ENCODE results near the gene CPD. TPM values are rescaled to one million over a fixed set of nuclear protein-coding genes. Genes with fewer than 3 reads are reported as not detected.
"Not testable (repeated sequence)": the region's sequence is repeated elsewhere in the genome, so short reads cannot be mapped to it uniquely, and the experiment has no call there.

Gene CPD
- total RNA-seq, 3 donors from 2014 or later (not counting 1 experiment from before 2014, with no cell fraction given) = 67.3 to 94.5 (median 85.9) TPM

GRCh38 chr17:30412008-30412496, 33.3 kb downstream of the CPD start:
- H3K4me3 Mint-ChIP-seq, H3K27ac Mint-ChIP-seq: not testable (repeated sequence)

GRCh38 chr17:30413109-30413508, 34.4 kb downstream of the CPD start:
- intact Hi-C loops (cut with micrococcal nuclease) = no loop called here
- ATAC-seq = no peak

More at GRCh38 chr17:30412008-30412496, 33.3 kb downstream of the CPD start:
- H3K27me3 ChIP-seq (ENCODE audit: control insufficient read depth, insufficient read depth, low read length); H3K9me3 ChIP-seq (ENCODE audit: control insufficient read depth, insufficient read depth, low read length); DNase-seq; H3K36me3 Mint-ChIP-seq; H3K27me3 Mint-ChIP-seq (ENCODE audit: low read depth in 2 of 2); intact Hi-C loops (cut with micrococcal nuclease); ATAC-seq; H3K4me3 ChIP-seq (ENCODE audit: low read length); H3K4me1 ChIP-seq (ENCODE audit: control insufficient read depth, insufficient read depth, low read length); H3K36me3 ChIP-seq (ENCODE audit: control insufficient read depth, insufficient read depth, low read length); H3K9me3 Mint-ChIP-seq; H3K27ac ChIP-seq (ENCODE audit: low read length): not testable (repeated sequence)
- WGBS (ENCODE audit: insufficient coverage) = 92% methylated on average over 3 of the region's 3 CpGs
- H3K4me1 Mint-ChIP-seq = peaks cover 65 to 67% of the 10 kb centered on the region in 2 donors

GRCh38 chr17:30414486-30414885, 35.8 kb downstream of the CPD start:
- intact Hi-C loops (cut with micrococcal nuclease) = no loop called here
- H3K4me1 Mint-ChIP-seq = peaks cover 48 to 58% of the 10 kb centered on the region in 2 donors

More at GRCh38 chr17:30413109-30413508, 34.4 kb downstream of the CPD start:
- Mint-ChIP-seq H3K36me3 (no peaks in the 10 kb centered on the region), H3K27me3 (ENCODE audit: low read depth in 2 of 2) (no peaks in the 10 kb centered on the region), H3K4me3 (no peak overlapping the region), H3K9me3 (no peaks in the 10 kb centered on the region), H3K4me1 (peaks cover 62% of the 10 kb centered on the region in 2 donors), H3K27ac (no peak overlapping the region)
- TF ChIP-seq CTCF (IDR thresholded peaks at IDR 0.05) = no peak
- 79% methylated on average over 3 of the region's 4 CpGs for WGBS (ENCODE audit: insufficient coverage)
- Histone ChIP-seq H3K36me3 (ENCODE audit: control insufficient read depth, insufficient read depth, low read length) (no peaks in the 10 kb centered on the region), H3K27me3 (ENCODE audit: control insufficient read depth, insufficient read depth, low read length) (no peaks in the 10 kb centered on the region), H3K9me3 (ENCODE audit: control insufficient read depth, insufficient read depth, low read length) (no peaks in the 10 kb centered on the region), H3K4me1 (ENCODE audit: control insufficient read depth, insufficient read depth, low read length) (no peaks in the 10 kb centered on the region), H3K27ac (ENCODE audit: low read length) (no peak overlapping the region), H3K4me3 (ENCODE audit: low read length) (no peak overlapping the region)
- no peak for DNase-seq

GRCh38 chr17:30415491-30415890, 36.8 kb downstream of the CPD start:
- intact Hi-C loops (cut with micrococcal nuclease) = no loop called here
- Mint-ChIP-seq H3K27ac (no peak overlapping the region), H3K9me3 (no peaks in the 10 kb centered on the region), H3K4me1 (peaks cover 38 to 48% of the 10 kb centered on the region in 2 donors), H3K4me3 (no peak overlapping the region), H3K36me3 (no peaks in the 10 kb centered on the region), H3K27me3 (ENCODE audit: low read depth in 2 of 2) (no peaks in the 10 kb centered on the region)
- Histone ChIP-seq H3K27ac (ENCODE audit: low read length) (no peak overlapping the region), H3K27me3 (ENCODE audit: control insufficient read depth, insufficient read depth, low read length) (no peaks in the 10 kb centered on the region), H3K4me3 (ENCODE audit: low read length) (no peak overlapping the region), H3K9me3 (ENCODE audit: control insufficient read depth, insufficient read depth, low read length) (no peaks in the 10 kb centered on the region), H3K36me3 (ENCODE audit: control insufficient read depth, insufficient read depth, low read length) (no peaks in the 10 kb centered on the region), H3K4me1 (ENCODE audit: control insufficient read depth, insufficient read depth, low read length) (no peaks in the 10 kb centered on the region)
- TF ChIP-seq CTCF (IDR thresholded peaks at IDR 0.05) = no peak
- DNase-seq (no peak), ATAC-seq (no peak)

More at GRCh38 chr17:30414486-30414885, 35.8 kb downstream of the CPD start:
- DNase-seq (no peak), ATAC-seq (no peak)
- H3K4me3 Mint-ChIP-seq = no peak overlapping the region
- no peaks in the 10 kb centered on the region for H3K36me3 ChIP-seq (ENCODE audit: control insufficient read depth, insufficient read depth, low read length)
- 100% methylated on average over 4 of the region's 4 CpGs for WGBS (ENCODE audit: insufficient coverage)
- no peaks in the 10 kb centered on the region for H3K36me3 Mint-ChIP-seq
- H3K4me3 ChIP-seq (ENCODE audit: low read length) = no peak overlapping the region
- TF ChIP-seq CTCF (IDR thresholded peaks at IDR 0.05) = no peak
- no peaks in the 10 kb centered on the region for H3K4me1 ChIP-seq (ENCODE audit: control insufficient read depth, insufficient read depth, low read length)
- no peaks in the 10 kb centered on the region for H3K27me3 ChIP-seq (ENCODE audit: control insufficient read depth, insufficient read depth, low read length)
- H3K27ac ChIP-seq (ENCODE audit: low read length) = no peak overlapping the region
- H3K27ac Mint-ChIP-seq = no peak overlapping the region
- no peaks in the 10 kb centered on the region for H3K9me3 Mint-ChIP-seq
- H3K9me3 ChIP-seq (ENCODE audit: control insufficient read depth, insufficient read depth, low read length) = no peaks in the 10 kb centered on the region
- no peaks in the 10 kb centered on the region for H3K27me3 Mint-ChIP-seq (ENCODE audit: low read depth in 2 of 2)

GRCh38 chr17:30418070-30418469, 39.3 kb downstream of the CPD start:
- peaks cover 28 to 30% of the 10 kb centered on the region in 2 donors for H3K4me1 Mint-ChIP-seq
- WGBS (ENCODE audit: insufficient coverage) = 89% methylated on average over 1 of the region's 1 CpG
- H3K27ac Mint-ChIP-seq = not testable (repeated sequence)

More at GRCh38 chr17:30418070-30418469, 39.3 kb downstream of the CPD start:
- H3K27me3 ChIP-seq (ENCODE audit: control insufficient read depth, insufficient read depth, low read length); H3K9me3 Mint-ChIP-seq; DNase-seq; ATAC-seq; H3K27ac ChIP-seq (ENCODE audit: low read length); intact Hi-C loops (cut with micrococcal nuclease); H3K4me1 ChIP-seq (ENCODE audit: control insufficient read depth, insufficient read depth, low read length); H3K9me3 ChIP-seq (ENCODE audit: control insufficient read depth, insufficient read depth, low read length); H3K36me3 Mint-ChIP-seq; H3K27me3 Mint-ChIP-seq (ENCODE audit: low read depth in 2 of 2); H3K4me3 Mint-ChIP-seq; H3K4me3 ChIP-seq (ENCODE audit: low read length): not testable (repeated sequence)
- peaks cover 18% of the 10 kb centered on the region for H3K36me3 ChIP-seq (ENCODE audit: control insufficient read depth, insufficient read depth, low read length)
